IMR-90 (cell line): Measurements from ENCODE around the gene TRIM46. TPM values are rescaled to one million over a fixed set of nuclear protein-coding genes. Genes with fewer than 3 reads are reported as not detected.

Experiments
- ATAC-seq: fragments of 200-7000 bp; cut with Tn5 transposase; 2 replicates; pipeline ENCODE4 v1.9.1; 2020; ENCODE audit warnings: low read depth, mild to moderate bottlenecking, moderate library complexity
- BruUV-seq: library from RNA; stranded (reverse); fragments of 400-500 nt; replicated peaks from 2 replicates; lab custom pipeline; 2021; lab: Mats Ljungman, UMichigan
- CTCF ChIA-PET: fragments of 300-600 bp; formaldehyde crosslinking; extraction: SDS; loops from one replicate; lab custom pipeline; 2021; ENCODE audit warnings: antibody characterized with exemption; lab: Yijun Ruan, JAX
- POLR2A ChIA-PET: fragments of 300-600 bp; sonication (Branson Sonifier 250); formaldehyde crosslinking; loops from one replicate; lab custom pipeline; 2022; ENCODE audit warnings: antibody characterized with exemption; ENCODE audit not compliant: unreplicated experiment; lab: Charles Lee
- DNase-seq: peaks from one replicate; pipeline ENCODE4 v3.0.0; 2013
- H2AFZ ChIP-seq: replicated peaks from 2 replicates; pipeline ENCODE3; 2013; ENCODE audit warnings: low read length, mild to moderate bottlenecking; ENCODE audit not compliant: poor library complexity
- H2AK5ac ChIP-seq: 2 replicates; pipeline ENCODE4 v1.6.1; 2013; ENCODE audit warnings: low read depth, low read length, inconsistent platforms
- H2AK9ac ChIP-seq: replicated peaks from 2 replicates; pipeline ENCODE3; 2013; ENCODE audit warnings: mild to moderate bottlenecking, low read depth, low read length, moderate library complexity; ENCODE audit not compliant: poor library complexity
- H2BK120ac ChIP-seq: 2 replicates; pipeline ENCODE4 v1.6.1; 2013; ENCODE audit warnings: low read depth, low read length, inconsistent platforms
- H2BK15ac ChIP-seq: 3 replicates; pipeline ENCODE4 v1.6.1; 2013; ENCODE audit warnings: low read depth, low read length, inconsistent platforms
- H2BK20ac ChIP-seq: 2 replicates; pipeline ENCODE4 v1.6.1; 2013; ENCODE audit warnings: low read depth, mild to moderate bottlenecking, inconsistent platforms, low read length, moderate library complexity
- H2BK5ac ChIP-seq: 2 replicates; pipeline ENCODE4 v1.6.1; 2013; ENCODE audit warnings: mild to moderate bottlenecking, low read depth, low read length, inconsistent platforms; ENCODE audit not compliant: poor library complexity, severe bottlenecking
- H3K14ac ChIP-seq: replicated peaks from 2 replicates; pipeline ENCODE4 v1.6.1; 2013; ENCODE audit warnings: low read depth, low read length, inconsistent platforms
- H3K18ac ChIP-seq: 2 replicates; pipeline ENCODE4 v1.6.1; 2013; ENCODE audit warnings: low read depth, low read length, control low read depth
- H3K23ac ChIP-seq: 2 replicates; pipeline ENCODE4 v1.6.1; 2013; ENCODE audit warnings: low read depth, low read length, inconsistent platforms
- H3K27ac ChIP-seq: 2 replicates; pipeline ENCODE4 v1.5.1; 2013; ENCODE audit warnings: mild to moderate bottlenecking, control low read depth, low read length; ENCODE audit not compliant: insufficient read depth
- H3K27me3 ChIP-seq: 2 replicates; pipeline ENCODE4 v1.6.1; 2013; ENCODE audit warnings: low read length; ENCODE audit not compliant: control insufficient read depth, insufficient read depth
- H3K36me3 ChIP-seq: 2 replicates; pipeline ENCODE4 v1.6.1; 2013; ENCODE audit warnings: low read length, mixed read lengths; ENCODE audit not compliant: control insufficient read depth, insufficient read depth
- H3K4ac ChIP-seq: 2 replicates; pipeline ENCODE4 v1.6.1; 2013; ENCODE audit warnings: low read depth, low read length, inconsistent platforms
- H3K4me1 ChIP-seq: 2 replicates; pipeline ENCODE4 v1.6.1; 2013; ENCODE audit warnings: low read length, mixed read lengths; ENCODE audit not compliant: control insufficient read depth, insufficient read depth
- H3K4me2 ChIP-seq: 2 replicates; pipeline ENCODE4 v1.6.1; 2013; ENCODE audit warnings: low read depth, mild to moderate bottlenecking, control low read depth, low read length, moderate library complexity
- H3K4me3 ChIP-seq: 2 replicates; pipeline ENCODE4 v1.5.1; 2013; ENCODE audit warnings: low read depth, mild to moderate bottlenecking, control low read depth, low read length, moderate library complexity; ENCODE audit not compliant: insufficient read depth
- H3K56ac ChIP-seq: 2 replicates; pipeline ENCODE4 v1.6.1; 2013; ENCODE audit warnings: low read length, inconsistent platforms; ENCODE audit not compliant: insufficient read depth; ENCODE audit errors: extremely low read depth
- H3K79me1 ChIP-seq, 2 experiments: 2 replicates each; pipeline ENCODE4 v1.6.1; 2013; ENCODE audit warnings: low read length in 2 of 2, inconsistent platforms in 1 of 2, low read depth in 1 of 2
- H3K9ac ChIP-seq: 2 replicates; pipeline ENCODE4 v1.6.1; 2013; ENCODE audit warnings: low read depth, low read length, control low read depth
- H3K9me1 ChIP-seq: 2 replicates; pipeline ENCODE4 v1.6.1; 2013; ENCODE audit warnings: low read length, inconsistent platforms; ENCODE audit not compliant: insufficient read depth
- H3K9me3 ChIP-seq: 2 replicates; pipeline ENCODE4 v1.6.1; 2013; ENCODE audit warnings: low read length; ENCODE audit not compliant: control insufficient read depth, insufficient read depth
- H4K20me1 ChIP-seq: 2 replicates; pipeline ENCODE4 v1.6.1; 2013; ENCODE audit warnings: low read length, inconsistent platforms; ENCODE audit not compliant: insufficient read depth
- H4K5ac ChIP-seq: 2 replicates; pipeline ENCODE4 v1.6.1; 2013; ENCODE audit warnings: mild to moderate bottlenecking, low read depth, low read length, control low read depth
- H4K8ac ChIP-seq, 2 experiments: 2 replicates each; pipeline ENCODE4 v1.6.1; 2013; ENCODE audit warnings: low read depth in 2 of 2, low read length in 2 of 2, control low read depth in 1 of 2, inconsistent platforms in 1 of 2
- H4K91ac ChIP-seq: 2 replicates; pipeline ENCODE4 v1.6.1; 2013; ENCODE audit warnings: low read depth, low read length, inconsistent platforms; ENCODE audit not compliant: insufficient read depth
- BHLHE40 ChIP-seq: fragments of 150-350 bp; IDR thresholded peaks from 2 replicates; pipeline ENCODE4 v1.6.1; 2016; ENCODE audit warnings: mild to moderate bottlenecking, low read depth, low read length
- FOS ChIP-seq: fragments of 150-350 bp; IDR thresholded peaks from 2 replicates; pipeline ENCODE4 v1.6.1; 2016; ENCODE audit warnings: low read depth, low read length
- MAZ ChIP-seq: IDR thresholded peaks from 2 replicates; pipeline ENCODE4 v1.6.1; 2012; ENCODE audit warnings: low read depth, mild to moderate bottlenecking, low read length, improper control_type of control experiment, moderate library complexity, borderline replicate concordance
- MXI1 ChIP-seq: IDR thresholded peaks from 2 replicates; pipeline ENCODE4 v1.6.1; 2012; ENCODE audit warnings: low read depth, mild to moderate bottlenecking, low read length, moderate library complexity, borderline replicate concordance
- POLR2A ChIP-seq: IDR thresholded peaks from 2 replicates; pipeline ENCODE4 v1.6.1; 2012; ENCODE audit warnings: mild to moderate bottlenecking, low read depth, low read length
- USF2 ChIP-seq: fragments of 150-350 bp; IDR thresholded peaks from 2 replicates; pipeline ENCODE4 v1.6.1; 2017; ENCODE audit warnings: mild to moderate bottlenecking, antibody characterized with exemption, low read length, low read depth
- WGBS, 2 experiments: methylation state at CpG; one replicate each; pipeline versions ENCODE4 v1.1.5 to v1.1.7; 2013; ENCODE audit warnings: missing lambda C conversion rate in 2 of 2; ENCODE audit not compliant: insufficient read length in 1 of 2; ENCODE audit errors: extremely low coverage in 2 of 2; 5-methylcytosine and 5-hydroxymethylcytosine counted together
- dilution Hi-C: fragments of 300-500 bp; cut with HindIII; formaldehyde crosslinking; loops from one replicate; pipeline ENCODE4 v1.14.3; 2018; ENCODE audit warnings: low sequenced_read_pairs; ENCODE audit not compliant: unreplicated experiment
- in situ Hi-C: fragments of 300-500 bp; cut with MboI; formaldehyde crosslinking; loops from 3 replicates; pipeline ENCODE4 v1.14.3; 2019; ENCODE audit warnings: low sequenced_read_pairs, inconsistent platforms, mixed read lengths
- intact Hi-C: fragments of 100-400 bp; cut with micrococcal nuclease; formaldehyde crosslinking; loops from 2 replicates; pipeline ENCODE4 v1.10.0; 2022
- polyA plus RNA-seq, 3 experiments: library from polyadenylated mRNA; depleted of rRNA; stranded (reverse); fragments of >200 nt; gene quantifications; 2 replicates each; pipeline ENCODE4 v1.2.3, GENCODE V29; 2012; ENCODE audit warnings: low replicate concordance in 1 of 3
- total RNA-seq: library from RNA; depleted of rRNA; stranded (reverse); fragments of >200 nt; gene quantifications from 2 replicates; pipeline ENCODE4 v1.2.3, GENCODE V29; 2012

The TRIM46 gene
- total and polyA plus RNA-seq, 2 of the 4 experiments (the other 2 are of a cell fraction) = 2.3 to 6.2 TPM

DNA sequence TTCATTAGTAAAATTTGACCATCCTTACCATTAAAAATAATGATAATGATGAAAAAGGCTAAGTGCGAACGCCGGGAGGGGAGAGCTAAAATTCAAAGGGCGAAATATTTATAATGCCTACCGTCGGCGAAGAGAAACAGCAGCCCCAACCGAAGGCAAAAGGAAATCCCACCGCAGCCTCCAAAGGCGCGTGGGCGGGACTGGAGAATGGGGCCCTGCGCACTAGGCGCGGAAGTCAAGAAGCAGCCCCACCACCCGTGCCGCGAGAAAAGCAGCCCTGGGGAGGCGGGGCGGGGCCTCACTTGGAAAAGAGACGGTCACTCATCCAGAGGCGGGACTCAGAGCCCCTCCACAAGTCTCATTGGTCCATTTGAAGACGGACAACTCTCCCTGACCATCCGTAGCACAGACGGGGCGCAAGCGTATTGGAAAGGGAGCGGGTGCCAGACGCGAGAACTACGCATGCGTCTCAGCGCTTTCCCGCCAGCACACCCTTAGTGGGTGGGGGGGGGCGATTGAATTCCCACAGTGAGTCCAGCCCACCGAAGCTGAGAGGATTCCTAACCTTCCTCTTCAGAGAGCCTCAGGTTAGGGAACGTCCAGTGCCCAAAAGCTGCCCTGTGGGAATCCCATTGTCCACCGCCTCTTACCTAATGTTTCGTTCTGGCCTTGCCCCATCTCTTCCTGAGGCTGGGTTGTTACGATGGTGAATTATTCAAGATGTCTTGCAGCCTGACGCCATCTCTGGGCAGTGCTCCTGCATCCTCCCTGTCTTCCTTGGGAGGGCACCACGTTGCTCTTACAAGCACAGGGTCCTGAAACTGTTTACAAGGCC, 53.8 kb downstream of the TRIM46 start:
- peak overlapping the region; percentile 43 for H3K18ac ChIP-seq
- H3K36me3 ChIP-seq = no peaks in the 10 kb centered on the region; the same call in 1 of the 2 replicates
- WGBS, 2 experiments = 0% methylated on average over 7 of the region's 42 CpGs; no CpG with 5 or more reads in 1 of the 2 experiments
- ATAC-seq = peak; percentile 94
- peak overlapping the region; percentile 57; the same call in 1 of the 2 replicates for H2BK20ac ChIP-seq
- peak overlapping the region; percentile 95 for H2AK9ac ChIP-seq
- peak overlapping the region; percentile 90 to 99 for H4K8ac ChIP-seq
- peak overlapping the region; percentile 86; the same call in 2 of the 3 replicates for H2BK15ac ChIP-seq
- DNase-seq = peak; percentile 99
- peaks cover 17% of the 10 kb centered on the region for H3K9me1 ChIP-seq
- H3K4me1 ChIP-seq = peaks cover 22% of the 10 kb centered on the region
- peak overlapping the region; percentile 98 for H3K4ac ChIP-seq
- peaks cover 18 to 38% of the 10 kb centered on the region in 2 experiments for H3K79me1 ChIP-seq
- dilution Hi-C loops (no loop called here), intact Hi-C loops (no loop called here), in situ Hi-C loops (no loop called here)
- TF ChIP-seq BHLHE40 (peak; percentile 71; the same call in 1 of the 2 replicates), FOS (peak; percentile 27; the same call in 1 of the 2 replicates), POLR2A (peak; percentile 85), USF2 (no peak), MXI1 (peak; percentile 40; the same call in 1 of the 2 replicates), MAZ (peak; percentile 79; the same call in 1 of the 2 replicates)
- peak overlapping the region; percentile 96 for H3K23ac ChIP-seq
- peak overlapping the region; percentile 49 for H3K4me3 ChIP-seq
- peak overlapping the region; percentile 88 for H3K9ac ChIP-seq
- H2AK5ac ChIP-seq = peak overlapping the region; percentile 93
- peak overlapping the region; percentile 87 for H3K27ac ChIP-seq
- ChIA-PET CTCF (interaction anchor here (1.3 to 4.8 kb wide), 3 partner anchors 21 to 33 kb away, joined by 4 to 18 read pairs (median 5); no protein-coding TSS in a partner anchor), POLR2A (no interaction called here)
- H3K56ac ChIP-seq = peak overlapping the region; percentile 93
- peak overlapping the region; percentile 94 for H3K14ac ChIP-seq
- H2BK5ac ChIP-seq = peak overlapping the region; percentile 86
- BruUV-seq = no TSS peak
- peak overlapping the region; percentile 89 for H2AFZ ChIP-seq
- H3K27me3 ChIP-seq = no peaks in the 10 kb centered on the region
- H4K20me1 ChIP-seq = peaks cover 3% of the 10 kb centered on the region; the same call in 1 of the 2 replicates
- H3K4me2 ChIP-seq = peak overlapping the region; percentile 82
- peak overlapping the region; percentile 80 for H2BK120ac ChIP-seq
- peak overlapping the region; percentile 94 for H4K5ac ChIP-seq
- H3K9me3 ChIP-seq = no peaks in the 10 kb centered on the region
- H4K91ac ChIP-seq = peak overlapping the region; percentile 98
